Lung microvascular endothelial cell (primary cell): ENCODE results near the gene ABTB2. TPM values are rescaled to one million over a fixed set of nuclear protein-coding genes. Genes with fewer than 3 reads are reported as not detected.

Source experiments
- DNase-seq, 2 donors: peaks; one replicate each; pipeline versions ENCODE4 v3.0.0 to v3.0.0-alpha.2; 2010; ENCODE audit warnings: low read depth in 2 of 2
- total RNA-seq: library from RNA; depleted of rRNA; stranded (reverse); fragments of >200 nt; gene quantifications from 2 replicates; pipeline ENCODE4 v1.2.1, GENCODE V29; 2014

Gene ABTB2
- total RNA-seq, 1 donor from 2014 or later = 0.20 TPM

- no peak for DNase-seq
Measured at GRCh38 chr11:34151916-34152845, 205.6 kb downstream of the ABTB2 start.

- DNase-seq = no peak
Measured at GRCh38 chr11:34151166-34151565, 206.6 kb downstream of the ABTB2 start.

GRCh38 chr11:34150494-34151151, 207.2 kb downstream of the ABTB2 start:
- DNase-seq = no peak

DNA sequence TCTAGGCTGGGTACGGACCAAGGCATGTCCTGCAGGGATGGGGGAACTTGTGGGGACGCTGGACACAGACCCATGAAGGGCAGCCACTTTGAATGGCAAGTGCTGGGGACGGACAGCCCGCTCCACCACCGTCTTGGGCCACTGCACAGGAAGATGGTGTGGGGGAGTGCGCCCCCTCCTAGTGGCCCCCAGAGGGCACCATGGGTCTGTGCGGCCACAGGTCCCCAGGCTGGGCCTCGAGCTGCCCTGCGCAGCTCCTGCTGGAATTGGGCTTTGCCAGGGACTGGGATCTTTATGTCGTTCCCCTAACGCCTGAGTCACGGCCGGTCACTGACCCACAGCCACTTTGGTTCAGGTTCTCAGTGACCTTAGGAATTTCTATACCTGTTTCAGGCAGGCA, 208.0 kb downstream of the ABTB2 start:
- DNase-seq = peak in 1 of 2 donors; percentile 33

- DNase-seq = no peak
Measured at GRCh38 chr11:34149274-34149673, 208.5 kb downstream of the ABTB2 start.

DNA sequence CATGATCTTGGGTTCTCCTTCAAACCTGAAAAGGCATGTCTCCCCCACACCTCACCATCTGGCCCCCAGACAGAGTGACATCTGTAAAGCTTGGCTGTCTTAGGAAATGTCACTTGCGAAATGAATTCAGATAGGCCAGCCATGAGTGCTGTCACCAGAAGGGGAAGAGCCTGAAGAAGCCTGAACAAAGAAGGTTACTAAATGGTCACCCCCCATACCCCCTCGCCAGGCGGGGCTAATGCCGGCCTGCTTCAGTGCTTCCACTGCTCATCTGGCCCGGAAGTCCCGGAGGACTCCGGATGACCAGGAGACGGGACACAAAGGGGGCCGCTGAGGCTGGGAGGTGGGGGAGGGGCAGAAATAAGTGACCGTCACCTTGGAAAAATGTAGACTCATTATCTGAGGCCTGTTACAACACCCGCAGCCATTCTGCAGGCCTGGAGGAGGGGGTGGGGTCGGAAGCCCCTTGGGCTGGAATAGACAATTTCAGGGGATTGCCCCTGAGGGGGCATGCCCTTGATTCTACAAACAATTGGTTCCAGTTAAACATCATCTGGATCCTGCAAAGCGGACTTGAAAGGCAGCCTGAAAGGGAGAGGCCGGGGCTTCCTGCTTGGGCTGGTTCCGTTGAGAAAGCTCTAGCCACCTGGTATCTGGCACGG, 209.2 kb downstream of the ABTB2 start:
- no peak for DNase-seq

DNA sequence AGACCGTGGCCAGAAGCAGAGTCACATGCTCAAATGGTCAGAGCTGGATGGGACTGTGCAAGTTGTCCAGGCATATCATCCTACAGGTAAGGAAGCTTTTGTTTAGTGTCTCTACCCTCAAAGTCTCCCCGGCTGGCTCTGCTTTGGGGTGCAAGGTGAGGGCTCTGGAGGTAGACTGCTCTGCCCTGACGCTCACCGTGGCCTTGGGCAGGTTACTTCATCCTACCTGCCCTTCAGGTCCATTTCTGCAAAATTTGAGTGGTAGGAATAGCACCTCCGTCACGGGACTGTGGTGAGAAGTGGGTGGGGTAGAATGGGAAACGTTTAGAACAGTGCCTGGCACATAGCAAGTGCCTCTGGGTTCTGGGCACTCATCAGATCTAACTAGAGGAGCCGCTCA, 210.2 kb downstream of the ABTB2 start:
- DNase-seq = no peak

DNA sequence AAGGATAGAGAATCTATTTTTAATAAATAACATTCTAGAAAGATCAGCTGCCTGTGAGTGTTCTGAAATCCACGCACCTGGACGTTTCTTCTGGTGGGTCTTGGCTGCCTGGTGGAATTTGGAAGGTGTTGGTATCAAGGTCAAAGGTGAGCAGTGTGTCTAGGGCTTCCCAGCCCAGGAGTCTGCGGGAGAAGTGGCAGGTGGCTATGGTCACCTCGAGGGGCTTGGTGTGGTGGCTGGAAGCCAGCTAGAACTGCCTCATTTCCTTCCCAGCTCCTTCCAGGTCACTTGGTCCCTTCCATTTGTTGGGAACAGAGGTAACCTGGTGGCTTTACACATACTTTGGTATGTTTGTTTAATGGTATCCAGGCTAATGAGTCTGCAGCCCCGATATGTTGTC, 210.9 kb downstream of the ABTB2 start:
- DNase-seq = no peak

GRCh38 chr11:34146411-34146810, 211.4 kb downstream of the ABTB2 start:
- no peak for DNase-seq

DNA sequence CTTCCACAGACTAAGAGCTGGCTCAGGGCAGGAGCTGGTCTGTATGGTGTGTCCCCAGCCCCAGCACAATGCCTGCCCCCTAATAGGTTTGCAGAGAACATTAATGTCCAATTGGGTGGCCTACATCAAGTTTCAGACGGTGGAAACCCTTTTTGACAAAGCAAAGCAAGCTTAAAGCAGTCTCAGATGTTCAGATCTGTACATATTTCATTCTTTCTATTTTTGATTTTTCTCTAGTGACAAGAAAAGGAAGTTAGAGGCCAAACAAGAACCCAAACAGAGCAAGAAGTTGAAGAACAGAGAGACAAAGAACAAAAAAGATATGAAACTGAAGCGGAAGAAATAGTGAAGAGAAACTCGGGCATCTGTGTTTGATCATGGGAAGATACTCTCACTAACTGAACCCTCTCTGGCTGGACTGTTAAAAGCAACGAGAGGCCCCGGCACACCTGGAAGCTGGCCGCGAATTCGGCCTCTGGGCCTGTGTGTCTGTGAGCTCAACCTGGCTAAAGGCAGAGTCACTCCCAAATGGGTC, 211.9 kb downstream of the ABTB2 start:
- no peak for DNase-seq

DNA sequence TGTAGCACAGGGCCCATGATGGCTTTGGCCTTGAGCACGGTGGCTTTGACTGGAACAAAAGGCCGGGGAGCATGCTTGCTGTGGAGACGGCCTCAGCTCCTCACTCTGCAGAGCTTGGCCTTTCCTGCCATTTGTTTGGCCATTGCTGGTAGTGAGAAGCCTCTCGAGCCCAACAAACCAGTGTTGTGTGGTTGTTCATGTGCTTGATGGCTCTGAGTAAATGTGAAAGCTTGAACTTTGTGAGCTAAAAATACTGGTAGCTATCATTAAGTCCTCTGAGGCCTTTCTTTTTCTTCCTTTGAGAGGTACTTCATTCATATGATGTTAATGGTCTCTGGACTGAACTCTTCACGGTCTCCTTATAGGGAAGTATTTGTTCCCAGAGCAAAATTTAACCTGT, 212.7 kb downstream of the ABTB2 start:
- no peak for DNase-seq

GRCh38 chr11:34143048-34143447, 214.8 kb downstream of the ABTB2 start:
- DNase-seq = no peak

GRCh38 chr11:34140149-34140548, 217.7 kb downstream of the ABTB2 start:
- no peak for DNase-seq

DNA sequence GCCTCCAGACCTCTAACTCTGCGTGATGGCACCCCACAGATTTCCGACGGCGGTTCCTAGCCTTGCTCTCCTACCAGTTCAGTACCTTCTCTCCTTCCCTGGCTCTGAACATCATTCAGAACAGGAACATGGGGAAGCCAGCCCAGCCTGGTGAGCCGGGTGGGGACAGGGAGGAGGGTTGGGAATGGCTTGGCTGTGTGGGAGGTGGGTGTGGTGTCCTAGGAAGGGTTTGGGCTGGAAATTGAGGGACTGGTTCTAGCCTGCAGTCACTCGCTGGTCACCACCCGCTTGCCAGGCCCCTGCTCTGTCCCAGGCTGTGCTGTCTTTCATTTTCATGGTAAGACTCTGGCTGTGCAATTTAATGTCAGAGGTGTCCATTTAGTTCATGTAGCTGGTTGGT, 218.5 kb downstream of the ABTB2 start:
- no peak for DNase-seq

DNA sequence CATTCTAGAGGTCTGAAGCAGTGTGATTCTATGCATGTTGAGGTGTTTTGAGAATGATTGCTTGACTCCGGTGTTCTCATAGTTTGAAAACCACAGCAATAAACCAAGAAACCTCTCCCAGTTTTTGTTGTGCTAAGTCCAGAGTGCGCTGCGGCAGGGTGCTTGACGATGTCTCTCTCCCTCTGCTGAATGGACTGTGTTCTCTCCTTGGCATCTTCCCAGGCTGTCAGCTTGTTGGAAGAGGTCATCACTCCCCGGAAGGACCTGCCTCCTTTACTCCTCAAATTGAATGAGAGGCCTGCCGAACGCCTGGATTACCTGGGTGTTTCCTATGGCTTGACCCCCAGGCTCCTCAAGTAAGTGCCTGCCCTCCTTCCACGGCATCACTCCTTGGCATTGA, 221.4 kb downstream of the ABTB2 start:
- no peak for DNase-seq

DNA sequence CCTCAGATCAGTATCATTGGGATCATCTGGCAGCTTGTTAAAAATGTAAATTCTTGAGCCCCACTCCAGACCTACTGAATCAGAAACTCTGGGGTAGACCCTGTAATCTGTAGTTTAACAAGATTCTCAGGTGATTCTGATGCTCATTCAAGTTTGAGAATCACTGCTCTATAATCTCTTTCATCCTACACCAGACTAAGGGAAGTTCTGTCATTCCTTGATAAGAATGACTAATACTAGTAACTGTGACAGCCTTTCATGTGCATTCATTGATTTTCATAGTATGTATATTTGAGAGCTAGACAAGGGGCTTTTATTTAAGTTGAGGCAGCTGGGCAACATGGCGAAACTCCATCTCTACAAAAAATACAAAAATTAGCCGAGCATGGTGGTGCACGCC, 222.4 kb downstream of the ABTB2 start:
- no peak for DNase-seq

DNA sequence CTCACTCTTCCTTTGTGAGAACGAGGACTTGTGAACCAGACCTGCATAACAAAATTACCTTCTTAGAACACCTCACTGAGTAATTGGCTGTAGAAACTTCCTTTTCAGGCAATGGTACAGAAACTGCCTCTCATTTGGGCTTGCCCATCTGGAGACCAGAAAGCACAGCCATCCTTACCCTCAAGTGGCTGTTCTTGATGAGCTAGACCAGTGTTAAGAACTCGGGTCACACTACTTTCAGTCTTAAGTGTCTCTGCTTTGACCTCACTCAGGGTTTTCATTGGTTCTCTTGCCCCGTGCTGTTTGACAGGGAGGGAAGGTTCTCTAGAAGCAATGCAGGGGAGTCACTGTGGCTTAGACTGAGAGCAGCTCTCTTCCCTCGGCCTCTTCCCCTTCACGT, 223.0 kb downstream of the ABTB2 start:
- no peak for DNase-seq

- no peak for DNase-seq
Measured at GRCh38 chr11:34132261-34132965, 225.4 kb downstream of the ABTB2 start.

DNA sequence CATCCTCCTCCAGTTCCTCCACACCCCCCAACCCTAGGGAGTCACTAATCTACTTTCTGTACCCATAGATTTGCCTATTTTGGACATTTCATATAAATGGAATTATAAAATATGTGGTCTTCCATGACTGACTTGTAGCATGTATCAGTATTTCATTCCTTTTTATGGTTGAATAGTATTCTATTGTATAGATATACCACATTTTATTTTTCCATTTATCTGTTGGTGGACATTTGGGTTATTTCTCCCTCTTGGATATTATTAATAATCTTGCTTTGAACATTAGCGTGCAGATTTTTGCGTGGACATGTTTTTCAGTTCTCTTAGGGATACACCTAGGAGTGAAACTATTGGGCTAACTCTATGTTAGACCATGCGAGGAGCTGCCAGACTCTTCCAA, 229.0 kb downstream of the ABTB2 start:
- no peak for DNase-seq

- no peak for DNase-seq
Measured at GRCh38 chr11:34126959-34127848, 230.6 kb downstream of the ABTB2 start.
